Measurements from ENCODE around the gene LRP1B.

The LRP1B gene

DNA sequence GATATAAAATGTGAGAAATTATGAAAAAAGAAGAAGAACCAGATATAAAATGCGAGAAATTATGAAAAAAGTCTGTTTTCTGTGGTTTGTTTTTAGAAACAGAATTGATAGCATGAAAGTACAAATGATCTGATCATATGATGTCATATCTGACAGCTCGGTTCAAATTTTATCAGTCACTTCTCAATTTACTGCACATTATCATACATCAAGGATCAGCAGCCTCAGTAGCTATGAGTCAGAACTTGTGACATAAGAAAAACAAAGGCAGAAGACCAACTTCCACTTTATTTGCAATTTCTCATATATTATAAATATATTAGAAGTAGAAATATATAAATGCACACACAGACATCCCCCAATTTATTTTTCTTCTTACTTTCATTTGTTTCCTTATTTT is 634.0 kb downstream of the LRP1B start:
- Histone ChIP-seq H3K4me1 (ENCODE audit: insufficient read depth, low read length, severe bottlenecking) (no peaks in the 10 kb centered on the region), H3K9me2 (ENCODE audit: low read depth, low read length) (no peaks in the 10 kb centered on the region), H3K9ac (ENCODE audit: low read length) (no peak overlapping the region), H3F3A (ENCODE audit: insufficient read depth, low read length) (no peaks in the 10 kb centered on the region), H4K20me1 (ENCODE audit: insufficient read depth, low read length) (no peaks in the 10 kb centered on the region), H3K4me3 (ENCODE audit: low read depth, low read length, poor library complexity, severe bottlenecking) (no peak overlapping the region), H2AFZ (ENCODE audit: low read length) (no peak overlapping the region), H3K36me3 (ENCODE audit: insufficient read depth, low read length) (no peaks in the 10 kb centered on the region), H3K79me2 (ENCODE audit: insufficient read depth, low read length) (no peaks in the 10 kb centered on the region), H3K9me3 (ENCODE audit: low read length) (no peaks in the 10 kb centered on the region), H3K27me3 (ENCODE audit: insufficient read depth, low read length) (no peaks in the 10 kb centered on the region), H3K4me2 (ENCODE audit: low read length) (no peak overlapping the region), H3K27ac (ENCODE audit: low read depth, low read length, poor library complexity, severe bottlenecking) (no peak overlapping the region)
- TF ChIP-seq, protein P1, sequence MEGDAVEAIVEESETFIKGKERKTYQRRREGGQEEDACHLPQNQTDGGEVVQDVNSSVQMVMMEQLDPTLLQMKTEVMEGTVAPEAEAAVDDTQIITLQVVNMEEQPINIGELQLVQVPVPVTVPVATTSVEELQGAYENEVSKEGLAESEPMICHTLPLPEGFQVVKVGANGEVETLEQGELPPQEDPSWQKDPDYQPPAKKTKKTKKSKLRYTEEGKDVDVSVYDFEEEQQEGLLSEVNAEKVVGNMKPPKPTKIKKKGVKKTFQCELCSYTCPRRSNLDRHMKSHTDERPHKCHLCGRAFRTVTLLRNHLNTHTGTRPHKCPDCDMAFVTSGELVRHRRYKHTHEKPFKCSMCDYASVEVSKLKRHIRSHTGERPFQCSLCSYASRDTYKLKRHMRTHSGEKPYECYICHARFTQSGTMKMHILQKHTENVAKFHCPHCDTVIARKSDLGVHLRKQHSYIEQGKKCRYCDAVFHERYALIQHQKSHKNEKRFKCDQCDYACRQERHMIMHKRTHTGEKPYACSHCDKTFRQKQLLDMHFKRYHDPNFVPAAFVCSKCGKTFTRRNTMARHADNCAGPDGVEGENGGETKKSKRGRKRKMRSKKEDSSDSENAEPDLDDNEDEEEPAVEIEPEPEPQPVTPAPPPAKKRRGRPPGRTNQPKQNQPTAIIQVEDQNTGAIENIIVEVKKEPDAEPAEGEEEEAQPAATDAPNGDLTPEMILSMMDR (IDR thresholded peaks at IDR 0.05; ENCODE audit: low read length) = no peak
- TF ChIP-seq EZH2 (IDR thresholded peaks at IDR 0.05; ENCODE audit: borderline replicate concordance, low read length) = no peak

DNA sequence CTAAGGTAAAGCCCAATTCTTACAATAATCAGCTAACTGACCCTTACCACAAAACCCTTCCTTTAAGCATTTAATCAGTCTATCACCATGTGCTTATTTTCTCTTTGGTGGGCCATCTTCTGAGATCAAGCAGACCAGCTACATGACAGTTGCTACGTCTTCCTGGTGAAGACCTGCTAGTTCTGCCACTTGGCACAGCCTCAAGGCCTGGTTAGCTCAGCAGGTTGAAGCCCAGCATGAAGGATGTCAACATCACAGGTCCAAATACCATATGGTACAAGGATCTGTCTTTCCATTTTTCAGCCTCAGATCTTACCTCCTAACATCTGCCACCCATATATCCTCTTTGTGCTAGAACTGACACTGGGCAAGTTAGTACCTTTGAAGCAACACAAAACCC is 636.9 kb downstream of the LRP1B start:
- no peak overlapping the region for H3K27ac ChIP-seq (ENCODE audit: low read depth, low read length, poor library complexity, severe bottlenecking)
- no peak overlapping the region for H3K4me3 ChIP-seq (ENCODE audit: low read depth, low read length, poor library complexity, severe bottlenecking)
- H2AFZ ChIP-seq (ENCODE audit: low read length) = no peak overlapping the region
- H3K79me2 ChIP-seq (ENCODE audit: insufficient read depth, low read length) = no peaks in the 10 kb centered on the region
- no peaks in the 10 kb centered on the region for H3K36me3 ChIP-seq (ENCODE audit: insufficient read depth, low read length)
- no peaks in the 10 kb centered on the region for H3K27me3 ChIP-seq (ENCODE audit: insufficient read depth, low read length)
- H3K4me2 ChIP-seq (ENCODE audit: low read length) = no peak overlapping the region
- no peaks in the 10 kb centered on the region for H3K9me2 ChIP-seq (ENCODE audit: low read depth, low read length)
- no peaks in the 10 kb centered on the region for H3F3A ChIP-seq (ENCODE audit: insufficient read depth, low read length)
- TF ChIP-seq, protein P1 (IDR thresholded peaks at IDR 0.05; ENCODE audit: low read length) = no peak
- no peak for TF ChIP-seq EZH2 (IDR thresholded peaks at IDR 0.05; ENCODE audit: borderline replicate concordance, low read length)
- no peaks in the 10 kb centered on the region for H3K9me3 ChIP-seq (ENCODE audit: low read length)
- H3K4me1 ChIP-seq (ENCODE audit: insufficient read depth, low read length, severe bottlenecking) = no peaks in the 10 kb centered on the region
- H3K9ac ChIP-seq (ENCODE audit: low read length) = no peak overlapping the region
- no peaks in the 10 kb centered on the region for H4K20me1 ChIP-seq (ENCODE audit: insufficient read depth, low read length)

DNA sequence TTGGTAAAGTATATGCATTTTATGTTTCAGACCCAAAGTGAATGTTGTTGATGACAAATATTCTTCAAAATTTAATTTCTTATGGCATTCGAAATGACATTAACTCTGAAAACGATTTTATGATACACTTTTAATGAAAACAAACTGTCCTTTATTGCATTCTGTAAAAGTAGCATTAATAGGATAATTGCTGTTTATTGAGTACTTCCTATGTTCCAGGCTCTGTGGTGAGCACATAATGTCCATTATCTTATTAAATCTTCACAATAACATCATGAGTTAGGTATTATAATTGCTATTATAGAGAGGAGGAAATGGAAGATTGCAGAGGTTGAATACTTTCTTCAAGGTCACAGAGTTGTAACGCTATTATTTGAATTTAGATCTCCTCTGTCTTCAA is 638.0 kb downstream of the LRP1B start:
- Histone ChIP-seq H3K9me3 (ENCODE audit: low read length) (no peaks in the 10 kb centered on the region), H3K9ac (ENCODE audit: low read length) (no peak overlapping the region), H3K27ac (ENCODE audit: low read depth, low read length, poor library complexity, severe bottlenecking) (no peak overlapping the region), H3K4me3 (ENCODE audit: low read depth, low read length, poor library complexity, severe bottlenecking) (no peak overlapping the region), H2AFZ (ENCODE audit: low read length) (no peak overlapping the region), H3F3A (ENCODE audit: insufficient read depth, low read length) (no peaks in the 10 kb centered on the region), H3K4me1 (ENCODE audit: insufficient read depth, low read length, severe bottlenecking) (no peaks in the 10 kb centered on the region), H3K79me2 (ENCODE audit: insufficient read depth, low read length) (no peaks in the 10 kb centered on the region), H3K27me3 (ENCODE audit: insufficient read depth, low read length) (no peaks in the 10 kb centered on the region), H4K20me1 (ENCODE audit: insufficient read depth, low read length) (no peaks in the 10 kb centered on the region), H3K4me2 (ENCODE audit: low read length) (no peak overlapping the region), H3K36me3 (ENCODE audit: insufficient read depth, low read length) (no peaks in the 10 kb centered on the region), H3K9me2 (ENCODE audit: low read depth, low read length) (no peaks in the 10 kb centered on the region)
- TF ChIP-seq, protein P1 (IDR thresholded peaks at IDR 0.05; ENCODE audit: low read length) = no peak
- no peak for TF ChIP-seq EZH2 (IDR thresholded peaks at IDR 0.05; ENCODE audit: borderline replicate concordance, low read length)
